ENCODE results near the gene TMBIM4. TPM values are rescaled to one million over a fixed set of nuclear protein-coding genes. Genes with fewer than 3 reads are reported as not detected.

TMBIM4 gene
- total and polyA plus RNA-seq, 2 of the 4 experiments (the other 2 are of a cell fraction) = 38.7 to 59.3 TPM

GRCh38 chr12:66132408-66132807, 37.4 kb downstream of the TMBIM4 start:
- Histone ChIP-seq H3K36me3 (ENCODE audit: control insufficient read depth, insufficient read depth, low read length) (peaks cover 2% of the 10 kb centered on the region; the same call in 1 of the 2 replicates), H3K27ac (ENCODE audit: insufficient read depth, low read length) (peak overlapping the region; percentile 29; the same call in 1 of the 2 replicates), H2AK5ac (ENCODE audit: low read depth, low read length) (peak overlapping the region; percentile 50; the same call in 1 of the 2 replicates), H2AK9ac (replicated peaks; ENCODE audit: low read depth, low read length, poor library complexity) (no peak overlapping the region), H3K9me1 (ENCODE audit: insufficient read depth, low read length) (no peaks in the 10 kb centered on the region), H3K4me1 (ENCODE audit: control insufficient read depth, insufficient read depth, low read length) (peaks cover 5% of the 10 kb centered on the region; the same call in 1 of the 2 replicates), H2BK5ac (ENCODE audit: low read depth, low read length, poor library complexity, severe bottlenecking) (peak overlapping the region; percentile 80), H3K4me3 (ENCODE audit: insufficient read depth, low read depth, low read length) (no peak overlapping the region), H3K18ac (ENCODE audit: low read depth, low read length) (peak overlapping the region; percentile 38; the same call in 1 of the 2 replicates), H2BK120ac (ENCODE audit: low read depth, low read length) (peak overlapping the region; percentile 63), H3K4ac (ENCODE audit: low read depth, low read length) (peak overlapping the region; percentile 84), H3K14ac (replicated peaks; ENCODE audit: low read depth, low read length) (0 out of 2 replicates have a peak overlapping the region, but pooled peaks have one; percentile 10), H3K79me1 (ENCODE audit: low read depth in 1 of 2, low read length in 2 of 2) (peaks cover 15 to 37% of the 10 kb centered on the region in 2 experiments), H3K27me3 (ENCODE audit: control insufficient read depth, insufficient read depth, low read length) (no peaks in the 10 kb centered on the region), H4K20me1 (ENCODE audit: insufficient read depth, low read length) (no peaks in the 10 kb centered on the region), H3K56ac (ENCODE audit: extremely low read depth, insufficient read depth, low read length) (no peak overlapping the region), H2BK15ac (ENCODE audit: low read depth, low read length) (peak overlapping the region; percentile 0; the same call in 1 of the 3 replicates), H2BK20ac (ENCODE audit: low read depth, low read length) (peak overlapping the region; percentile 64), H3K23ac (ENCODE audit: low read depth, low read length) (no peak overlapping the region), H2AFZ (replicated peaks; ENCODE audit: low read length, poor library complexity) (no peak overlapping the region), H3K9me3 (ENCODE audit: control insufficient read depth, insufficient read depth, low read length) (no peaks in the 10 kb centered on the region), H3K4me2 (ENCODE audit: low read depth, low read length) (peak overlapping the region; percentile 53; the same call in 1 of the 2 replicates), H3K9ac (ENCODE audit: low read depth, low read length) (no peak overlapping the region), H4K5ac (ENCODE audit: low read depth, low read length) (peak overlapping the region; percentile 28; the same call in 1 of the 2 replicates), H4K91ac (ENCODE audit: insufficient read depth, low read depth, low read length) (peak overlapping the region; percentile 10), H4K8ac (ENCODE audit: low read depth in 2 of 2, low read length in 2 of 2) (peak overlapping the region in 1 of 2 experiments; percentile 32; a peak in 1 of 4 replicates)
- no peak for TF ChIP-seq MXI1 (IDR thresholded peaks at IDR 0.05; ENCODE audit: borderline replicate concordance, low read depth, low read length)
- TF ChIP-seq POLR2A (IDR thresholded peaks at IDR 0.05; ENCODE audit: low read depth, low read length) = 0 out of 2 replicates have a peak, but pooled peaks have one; percentile 26
- BruUV-seq (replicated peaks) = no TSS peak
- CTCF ChIA-PET = interaction anchor here (1.1 kb wide), 1 partner anchor 13 kb away, joined by 5 read pairs; no protein-coding TSS in a partner anchor
- ATAC-seq (ENCODE audit: low read depth) (peak; percentile 79), DNase-seq (peak; percentile 94)
- in situ Hi-C loops (cut with MboI; ENCODE audit: low sequenced_read_pairs) = no loop called here
- POLR2A ChIA-PET (ENCODE audit: unreplicated experiment) = no interaction called here
- dilution Hi-C loops (cut with HindIII; ENCODE audit: low sequenced_read_pairs, unreplicated experiment) = no loop called here
- intact Hi-C loops (cut with micrococcal nuclease) = loop anchor here (5.0 kb wide), 1 partner anchor 275 kb away; no protein-coding TSS in a partner anchor

Measured in IMR-90 (cell line).